GM23338 (cell line): ENCODE data around the gene TAF6L.
"Not testable (repeated sequence)": the region's sequence is repeated elsewhere in the genome, so short reads cannot be mapped to it uniquely, and the experiment has no call there.

Experiments used
- EZH2 ChIP-seq: fragments of 200-600 bp; sonication (generic); IDR thresholded peaks from one replicate; pipeline ENCODE4 v1.8.0; 2017; ENCODE audit warnings: antibody characterized with exemption, mild to moderate bottlenecking, low read depth; ENCODE audit not compliant: unreplicated experiment
- TF ChIP-seq, protein P1 (sequence below), 2 experiments: fragments of 200-600 bp in 1 of 2; sonication (generic) in 1 of 2; conservative IDR thresholded peaks; 2 replicates each; pipeline versions ENCODE4 v1.5.1 to v1.6.1; 2016 to 2017; ENCODE audit warnings: antibody characterized with exemption in 2 of 2, low read depth in 2 of 2, mild to moderate bottlenecking in 2 of 2, moderate library complexity in 1 of 2
- TF ChIP-seq, protein P2 (sequence below): IDR thresholded peaks from 2 replicates; pipeline ENCODE4 v1.6.1; 2016; ENCODE audit warnings: antibody characterized with exemption

DNA sequence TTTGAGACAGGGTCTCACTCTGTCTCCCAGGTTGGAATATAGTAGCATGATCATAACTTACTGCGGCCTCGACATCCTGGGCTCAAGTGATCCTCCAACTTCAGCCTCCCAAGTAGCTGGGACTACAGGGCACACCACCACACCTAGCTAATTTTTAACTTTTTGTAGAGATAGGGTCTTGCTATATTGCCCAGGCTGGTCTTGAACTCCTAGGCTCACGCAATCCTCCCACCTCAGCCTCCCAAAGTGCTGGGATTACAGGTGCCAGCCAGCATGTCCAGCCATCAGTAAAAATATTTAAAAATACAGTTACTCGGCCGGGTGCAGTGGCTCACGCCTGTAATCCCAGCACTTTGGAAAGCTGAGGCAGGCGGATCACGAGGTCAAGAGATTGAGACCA is 56.9 kb downstream of the TAF6L start:
- TF ChIP-seq, protein P1, sequence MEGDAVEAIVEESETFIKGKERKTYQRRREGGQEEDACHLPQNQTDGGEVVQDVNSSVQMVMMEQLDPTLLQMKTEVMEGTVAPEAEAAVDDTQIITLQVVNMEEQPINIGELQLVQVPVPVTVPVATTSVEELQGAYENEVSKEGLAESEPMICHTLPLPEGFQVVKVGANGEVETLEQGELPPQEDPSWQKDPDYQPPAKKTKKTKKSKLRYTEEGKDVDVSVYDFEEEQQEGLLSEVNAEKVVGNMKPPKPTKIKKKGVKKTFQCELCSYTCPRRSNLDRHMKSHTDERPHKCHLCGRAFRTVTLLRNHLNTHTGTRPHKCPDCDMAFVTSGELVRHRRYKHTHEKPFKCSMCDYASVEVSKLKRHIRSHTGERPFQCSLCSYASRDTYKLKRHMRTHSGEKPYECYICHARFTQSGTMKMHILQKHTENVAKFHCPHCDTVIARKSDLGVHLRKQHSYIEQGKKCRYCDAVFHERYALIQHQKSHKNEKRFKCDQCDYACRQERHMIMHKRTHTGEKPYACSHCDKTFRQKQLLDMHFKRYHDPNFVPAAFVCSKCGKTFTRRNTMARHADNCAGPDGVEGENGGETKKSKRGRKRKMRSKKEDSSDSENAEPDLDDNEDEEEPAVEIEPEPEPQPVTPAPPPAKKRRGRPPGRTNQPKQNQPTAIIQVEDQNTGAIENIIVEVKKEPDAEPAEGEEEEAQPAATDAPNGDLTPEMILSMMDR (conservative IDR thresholded peaks at IDR 0.05; ENCODE audit: low read depth in 2 of 2), result not testable (repeated sequence)
- TF ChIP-seq, protein P2, sequence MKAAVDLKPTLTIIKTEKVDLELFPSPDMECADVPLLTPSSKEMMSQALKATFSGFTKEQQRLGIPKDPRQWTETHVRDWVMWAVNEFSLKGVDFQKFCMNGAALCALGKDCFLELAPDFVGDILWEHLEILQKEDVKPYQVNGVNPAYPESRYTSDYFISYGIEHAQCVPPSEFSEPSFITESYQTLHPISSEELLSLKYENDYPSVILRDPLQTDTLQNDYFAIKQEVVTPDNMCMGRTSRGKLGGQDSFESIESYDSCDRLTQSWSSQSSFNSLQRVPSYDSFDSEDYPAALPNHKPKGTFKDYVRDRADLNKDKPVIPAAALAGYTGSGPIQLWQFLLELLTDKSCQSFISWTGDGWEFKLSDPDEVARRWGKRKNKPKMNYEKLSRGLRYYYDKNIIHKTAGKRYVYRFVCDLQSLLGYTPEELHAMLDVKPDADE, result not testable (repeated sequence)
- TF ChIP-seq EZH2, result not testable (repeated sequence)
